Caco-2 (cell line): ENCODE data around the gene AUTS2. TPM values are rescaled to one million over a fixed set of nuclear protein-coding genes. Genes with fewer than 3 reads are reported as not detected.

ENCODE experiments used
- BruUV-seq: library from RNA; stranded (reverse); fragments of 400-500 nt; replicated peaks from 2 replicates; lab custom pipeline; 2021; lab: Mats Ljungman, UMichigan
- CTCF ChIA-PET: fragments of 300-600 bp; sonication (Branson Sonifier 250); formaldehyde crosslinking; loops from one replicate; lab custom pipeline; 2022; ENCODE audit warnings: antibody characterized with exemption; lab: Charles Lee
- POLR2A ChIA-PET: fragments of 300-600 bp; sonication (Branson Sonifier 250); formaldehyde crosslinking; loops from one replicate; lab custom pipeline; 2022; ENCODE audit warnings: antibody characterized with exemption; lab: Charles Lee
- DNase-seq, 2 experiments: peaks; one replicate each; pipeline versions ENCODE4 v3.0.0 to v3.0.0-alpha.2; 2020 to 2022
- H3K27me3 ChIP-seq: replicated peaks from 2 replicates; pipeline ENCODE4 v1.6.0; 2011; ENCODE audit warnings: low read length; ENCODE audit not compliant: control insufficient read depth, insufficient read depth
- H3K36me3 ChIP-seq: 2 replicates; pipeline ENCODE4 v1.5.1; 2011; ENCODE audit warnings: low read length; ENCODE audit not compliant: control insufficient read depth, insufficient read depth
- H3K4me1 ChIP-seq: fragments of 250-450 bp; sonication (Bioruptor Pico); 2 replicates; pipeline ENCODE4 v1.5.1; 2020; ENCODE audit warnings: mild to moderate bottlenecking
- H3K4me3 ChIP-seq: 2 replicates; pipeline ENCODE4 v1.5.1; 2011; ENCODE audit warnings: low read depth, mild to moderate bottlenecking, control low read depth, low read length
- H3K9me3 ChIP-seq: fragments of 250-450 bp; sonication (Bioruptor Pico); 2 replicates; pipeline ENCODE4 v1.5.1; 2020; ENCODE audit warnings: mild to moderate bottlenecking, moderate library complexity
- H3K27ac Mint-ChIP-seq: one replicate; pipeline ENCODE4 v1.8.0; 2022; ENCODE audit warnings: mixed read lengths; ENCODE audit not compliant: unreplicated experiment
- H3K27me3 Mint-ChIP-seq: one replicate; pipeline ENCODE4 v1.8.0; 2022; ENCODE audit warnings: mixed read lengths; ENCODE audit not compliant: insufficient read depth, unreplicated experiment
- H3K36me3 Mint-ChIP-seq: one replicate; pipeline ENCODE4 v1.8.0; 2022; ENCODE audit warnings: mild to moderate bottlenecking, mixed read lengths; ENCODE audit not compliant: insufficient read depth, unreplicated experiment
- H3K4me1 Mint-ChIP-seq: one replicate; pipeline ENCODE4 v1.8.0; 2022; ENCODE audit warnings: low read depth, mixed read lengths; ENCODE audit not compliant: unreplicated experiment
- H3K4me3 Mint-ChIP-seq: one replicate; pipeline ENCODE4 v1.8.0; 2022; ENCODE audit warnings: mild to moderate bottlenecking, moderate library complexity, mixed read lengths; ENCODE audit not compliant: unreplicated experiment
- H3K9me3 Mint-ChIP-seq: one replicate; pipeline ENCODE4 v1.8.0; 2022; ENCODE audit warnings: mixed read lengths; ENCODE audit not compliant: unreplicated experiment
- CTCF ChIP-seq, 2 experiments: fragments of 200-600 bp in 1 of 2; IDR thresholded peaks; 1 replicate in 1 of 2; 2 replicates in 1 of 2; pipeline versions ENCODE4 v1.5.1 to v1.8.0; 2011 to 2022; ENCODE audit warnings: antibody characterized with exemption in 1 of 2, control low read depth in 1 of 2, inconsistent platforms in 1 of 2, low read depth in 1 of 2, low read length in 1 of 2, mild to moderate bottlenecking in 1 of 2, moderate library complexity in 1 of 2; ENCODE audit not compliant: insufficient read depth in 1 of 2, severe bottlenecking in 1 of 2, unreplicated experiment in 1 of 2
- intact Hi-C: fragments of 100-400 bp; cut with micrococcal nuclease; formaldehyde crosslinking; loops from one replicate; pipeline ENCODE4 v1.10.0; 2022; ENCODE audit not compliant: unreplicated experiment
- total RNA-seq: library from RNA; stranded (reverse); gene quantifications from 2 replicates; pipeline ENCODE4 v1.2.3, GENCODE V29; 2022

AUTS2 gene
- total RNA-seq, 1 experiment from 2014 or later = 37.1 TPM

GRCh38 chr7:69670701-69671100 lies 72.4 kb downstream of the AUTS2 start:
- no peak overlapping the region for H3K27ac Mint-ChIP-seq
- no peak for DNase-seq
- intact Hi-C loops = loop anchor here (10.0 kb wide), 1 partner anchor 134 kb away; no protein-coding TSS in a partner anchor
- peaks cover 6% of the 10 kb centered on the region for H3K4me1 Mint-ChIP-seq
- H3K9me3 Mint-ChIP-seq = no peaks in the 10 kb centered on the region
- no peak for TF ChIP-seq CTCF (IDR thresholded peaks at IDR 0.05; ENCODE audit: insufficient read depth in 1 of 2, low read depth in 1 of 2, low read length in 1 of 2, severe bottlenecking in 1 of 2, unreplicated experiment in 1 of 2)
- H3K36me3 ChIP-seq = no peaks in the 10 kb centered on the region
- POLR2A ChIA-PET = no interaction called here
- no peaks in the 10 kb centered on the region for H3K9me3 ChIP-seq
- H3K27me3 ChIP-seq = no peaks in the 10 kb centered on the region; the same call in 1 of the 2 replicates
- peaks cover 5% of the 10 kb centered on the region for H3K27me3 Mint-ChIP-seq
- H3K4me3 ChIP-seq = no peak overlapping the region
- CTCF ChIA-PET = interaction anchor here (0.6 kb wide), 1 partner anchor 8 kb away, joined by 3 read pairs; no protein-coding TSS in a partner anchor
- H3K4me1 ChIP-seq = no peaks in the 10 kb centered on the region
- no TSS peak for BruUV-seq
- H3K36me3 Mint-ChIP-seq = no peaks in the 10 kb centered on the region
- no peak overlapping the region for H3K4me3 Mint-ChIP-seq

GRCh38 chr7:69673074-69673473 lies 74.8 kb downstream of the AUTS2 start:
- Mint-ChIP-seq H3K27me3 (peaks cover 5% of the 10 kb centered on the region), H3K36me3 (no peaks in the 10 kb centered on the region), H3K4me3 (no peak overlapping the region), H3K4me1 (peaks cover 6% of the 10 kb centered on the region), H3K27ac (no peak overlapping the region), H3K9me3 (no peaks in the 10 kb centered on the region)
- no peak for TF ChIP-seq CTCF (IDR thresholded peaks at IDR 0.05; ENCODE audit: insufficient read depth in 1 of 2, low read depth in 1 of 2, low read length in 1 of 2, severe bottlenecking in 1 of 2, unreplicated experiment in 1 of 2)
- DNase-seq = no peak
- BruUV-seq = no TSS peak
- intact Hi-C loops = loop anchor here (10.0 kb wide), 1 partner anchor 132 kb away; no protein-coding TSS in a partner anchor
- H3K9me3 ChIP-seq = no peaks in the 10 kb centered on the region
- CTCF ChIA-PET = no interaction called here
- H3K4me1 ChIP-seq = no peaks in the 10 kb centered on the region
- no peaks in the 10 kb centered on the region for H3K27me3 ChIP-seq
- no peaks in the 10 kb centered on the region for H3K36me3 ChIP-seq
- no peak overlapping the region for H3K4me3 ChIP-seq
- POLR2A ChIA-PET = no interaction called here

GRCh38 chr7:69674701-69675182 lies 76.5 kb downstream of the AUTS2 start:
- no peaks in the 10 kb centered on the region for H3K36me3 Mint-ChIP-seq
- H3K4me1 Mint-ChIP-seq = peaks cover 6% of the 10 kb centered on the region
- Histone ChIP-seq H3K9me3 (no peaks in the 10 kb centered on the region), H3K4me1 (no peaks in the 10 kb centered on the region), H3K27me3 (no peaks in the 10 kb centered on the region), H3K4me3 (no peak overlapping the region), H3K36me3 (no peaks in the 10 kb centered on the region)
- no TSS peak for BruUV-seq
- H3K9me3 Mint-ChIP-seq = no peaks in the 10 kb centered on the region
- H3K27me3 Mint-ChIP-seq = peaks cover 5% of the 10 kb centered on the region
- no peak overlapping the region for H3K4me3 Mint-ChIP-seq
- H3K27ac Mint-ChIP-seq = no peak overlapping the region
- no peak for TF ChIP-seq CTCF (IDR thresholded peaks at IDR 0.05; ENCODE audit: insufficient read depth in 1 of 2, low read depth in 1 of 2, low read length in 1 of 2, severe bottlenecking in 1 of 2, unreplicated experiment in 1 of 2)
- intact Hi-C loops = loop anchor here (10.0 kb wide), 1 partner anchor 130 kb away; no protein-coding TSS in a partner anchor
- ChIA-PET CTCF (no interaction called here), POLR2A (interaction anchor here (0.5 kb wide), 1 partner anchor 512 kb away, joined by 5 read pairs; no protein-coding TSS in a partner anchor)
- peak in 1 of 2 experiments; percentile 8 for DNase-seq
